Choroid plexus epithelial cell (primary cell): ENCODE measurements around the gene CCDC112.

Experiments
- DNase-seq: peaks from one replicate; pipeline ENCODE4 v3.0.0-alpha.2; 2010; ENCODE audit warnings: low read depth
- H3K4me3 ChIP-seq: 2 replicates; pipeline ENCODE4 v1.5.1; 2011; ENCODE audit warnings: low read depth, mild to moderate bottlenecking, control low read depth, low read length, moderate library complexity
- TF ChIP-seq, protein P1 (sequence below): conservative IDR thresholded peaks from 2 replicates; pipeline ENCODE4 v1.5.1; 2011; ENCODE audit warnings: low read depth, mild to moderate bottlenecking, control low read depth, inconsistent platforms, low read length, moderate library complexity

CCDC112 gene

DNA sequence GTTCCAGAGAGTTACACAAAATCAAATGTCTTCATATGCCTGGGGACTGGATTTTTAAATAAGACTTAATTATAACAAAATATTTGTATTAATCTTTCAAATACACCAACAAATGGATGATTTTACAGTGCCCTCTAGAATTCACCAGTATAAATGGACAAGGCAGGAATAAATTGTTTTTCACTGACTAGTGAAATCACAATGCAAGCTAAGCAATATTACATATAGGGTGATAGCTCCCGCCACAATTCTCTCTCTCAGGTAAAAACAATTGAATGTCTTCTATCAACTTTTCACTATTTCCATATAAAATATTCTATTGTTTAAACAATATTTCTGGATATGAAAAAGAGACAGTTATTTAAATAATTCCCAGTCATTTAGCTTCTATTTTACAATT, 8.0 kb upstream of the CCDC112 start:
- DNase-seq: no peak
- TF ChIP-seq, protein P1, sequence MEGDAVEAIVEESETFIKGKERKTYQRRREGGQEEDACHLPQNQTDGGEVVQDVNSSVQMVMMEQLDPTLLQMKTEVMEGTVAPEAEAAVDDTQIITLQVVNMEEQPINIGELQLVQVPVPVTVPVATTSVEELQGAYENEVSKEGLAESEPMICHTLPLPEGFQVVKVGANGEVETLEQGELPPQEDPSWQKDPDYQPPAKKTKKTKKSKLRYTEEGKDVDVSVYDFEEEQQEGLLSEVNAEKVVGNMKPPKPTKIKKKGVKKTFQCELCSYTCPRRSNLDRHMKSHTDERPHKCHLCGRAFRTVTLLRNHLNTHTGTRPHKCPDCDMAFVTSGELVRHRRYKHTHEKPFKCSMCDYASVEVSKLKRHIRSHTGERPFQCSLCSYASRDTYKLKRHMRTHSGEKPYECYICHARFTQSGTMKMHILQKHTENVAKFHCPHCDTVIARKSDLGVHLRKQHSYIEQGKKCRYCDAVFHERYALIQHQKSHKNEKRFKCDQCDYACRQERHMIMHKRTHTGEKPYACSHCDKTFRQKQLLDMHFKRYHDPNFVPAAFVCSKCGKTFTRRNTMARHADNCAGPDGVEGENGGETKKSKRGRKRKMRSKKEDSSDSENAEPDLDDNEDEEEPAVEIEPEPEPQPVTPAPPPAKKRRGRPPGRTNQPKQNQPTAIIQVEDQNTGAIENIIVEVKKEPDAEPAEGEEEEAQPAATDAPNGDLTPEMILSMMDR: no peak
- H3K4me3 ChIP-seq: no peak overlapping the region

DNA sequence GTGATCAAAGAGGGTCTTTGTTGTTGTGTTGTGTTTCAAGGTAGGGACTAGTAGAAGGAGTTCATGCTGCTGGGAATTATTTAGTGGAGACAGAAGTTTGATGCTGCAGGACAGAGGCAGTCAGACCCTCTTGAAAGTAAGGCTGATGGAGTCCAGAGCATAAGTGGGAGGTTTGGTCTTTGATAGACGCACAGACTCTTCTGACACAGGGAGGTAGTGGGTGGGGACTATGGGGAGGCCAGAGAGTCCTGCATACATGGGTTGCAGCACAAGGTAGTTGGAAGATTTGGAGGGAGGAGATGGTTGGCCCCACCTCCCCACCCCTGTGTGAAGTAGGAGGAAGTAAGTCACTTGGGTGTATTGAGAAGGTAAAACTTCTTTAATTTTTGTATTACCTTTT, 2.4 kb upstream of the CCDC112 start:
- DNase-seq: no peak

DNA sequence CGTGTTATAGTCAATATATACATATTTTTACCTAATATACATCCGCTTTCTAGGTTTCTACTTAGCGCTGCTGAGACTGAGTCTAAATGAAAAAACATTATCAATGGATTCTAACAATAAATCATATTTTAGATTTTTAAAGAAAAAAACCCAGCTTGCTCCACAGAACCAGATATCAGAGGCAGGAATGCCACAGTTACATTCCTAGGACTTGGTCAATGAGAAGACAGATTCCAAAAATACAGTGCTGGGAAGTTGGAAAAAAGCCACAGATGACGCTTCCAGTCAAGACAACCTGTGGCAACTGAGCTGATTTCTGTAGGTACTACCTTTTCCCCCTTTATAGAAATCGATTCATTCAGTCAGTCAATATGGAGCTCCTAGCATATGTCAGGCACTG, 577 bp upstream of the CCDC112 start:
- peak overlapping the region; percentile 40 for H3K4me3 ChIP-seq
- TF ChIP-seq, protein P1: no peak
- DNase-seq: peak; percentile 17

More for the DNA sequence above, 2.4 kb upstream of the CCDC112 start:
- H3K4me3 ChIP-seq: no peak overlapping the region
- TF ChIP-seq, protein P1: no peak

DNA sequence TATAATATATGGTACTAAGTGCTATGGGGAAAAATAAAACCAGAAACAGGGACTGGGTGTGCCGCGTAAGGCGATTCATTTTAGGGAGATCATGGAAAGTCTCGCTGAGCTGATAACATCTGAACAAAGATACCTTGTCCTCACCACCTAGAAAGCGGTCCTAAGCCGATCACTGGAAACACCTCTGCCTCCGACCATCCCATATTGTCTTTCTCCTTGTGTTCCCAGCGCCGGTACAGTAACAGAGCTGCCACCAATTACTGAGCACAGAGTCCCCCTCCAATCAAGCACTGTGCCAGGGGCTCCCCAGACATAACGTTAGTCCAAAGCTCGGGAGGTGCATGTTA, 704 bp downstream of the CCDC112 start:
- no peak for DNase-seq
- H3K4me3 ChIP-seq: peak overlapping the region; percentile 81
- TF ChIP-seq, protein P1: no peak

DNA sequence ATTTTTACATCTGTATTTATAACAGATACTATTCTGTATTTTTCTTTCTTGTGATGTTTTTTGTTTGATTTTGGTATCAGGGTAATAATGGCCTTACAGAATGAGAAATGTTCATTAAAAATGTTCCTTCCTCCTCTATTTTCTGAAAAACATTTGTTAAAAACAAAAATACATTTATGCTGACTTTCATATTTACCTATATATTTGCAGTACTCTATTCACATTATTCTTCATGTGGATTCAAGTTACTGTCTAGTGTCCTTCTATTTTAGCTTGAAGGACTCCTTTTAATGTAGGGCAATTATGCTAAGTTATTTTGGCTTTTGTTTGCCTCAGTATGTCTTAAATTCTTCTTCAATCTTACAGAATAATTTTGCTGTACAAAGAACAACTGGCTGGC, 5.1 kb downstream of the CCDC112 start:
- TF ChIP-seq, protein P1: no peak
- no peak for DNase-seq
- no peak overlapping the region for H3K4me3 ChIP-seq

DNA sequence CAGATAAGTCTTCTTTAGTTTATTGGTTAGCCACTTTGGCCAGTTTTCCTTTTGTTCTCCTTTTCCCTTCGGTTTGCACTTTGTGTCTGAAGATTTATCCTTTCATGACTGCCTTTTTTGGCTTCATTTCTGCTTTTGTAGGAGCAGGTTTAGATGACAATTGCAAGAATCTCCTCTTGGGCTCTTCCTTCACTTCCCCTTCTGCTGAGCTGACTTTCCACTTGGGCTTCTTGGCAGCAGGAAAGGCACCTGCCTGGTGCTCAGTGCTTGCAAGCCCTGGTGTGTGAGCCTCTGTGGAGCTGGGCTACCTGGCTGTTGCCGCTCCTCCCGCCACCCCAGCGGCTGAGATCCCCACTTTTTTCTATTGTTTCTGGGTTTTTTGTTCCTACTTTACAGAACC, 7.3 kb downstream of the CCDC112 start:
- TF ChIP-seq, protein P1: no peak
- DNase-seq: no peak
- H3K4me3 ChIP-seq: no peak overlapping the region

DNA sequence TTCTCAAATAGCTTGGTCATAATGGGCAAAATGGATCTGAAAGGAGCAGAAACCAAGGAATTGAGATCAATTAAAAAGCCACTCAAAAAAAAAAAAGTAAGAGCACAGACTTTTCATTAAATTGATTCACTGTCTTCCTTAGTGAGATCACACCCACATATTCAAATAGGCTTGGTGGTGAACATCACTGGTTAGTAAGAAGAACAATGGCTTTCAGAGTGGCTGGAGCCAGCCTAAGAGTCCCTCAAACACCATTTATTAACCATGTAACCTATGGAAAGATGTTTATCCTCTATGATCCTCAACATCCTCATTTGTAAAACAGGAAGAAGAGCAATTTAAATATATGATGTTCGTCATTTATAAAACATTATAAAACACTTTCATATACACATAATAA, 12.4 kb downstream of the CCDC112 start:
- H3K4me3 ChIP-seq: no peak overlapping the region
- no peak for DNase-seq
- TF ChIP-seq, protein P1: no peak
